WTC11 (cell line): ENCODE measurements around the gene CENATAC. TPM values are rescaled to one million over a fixed set of nuclear protein-coding genes. Genes with fewer than 3 reads are reported as not detected.

Experiments
- ATAC-seq: fragments of 200-7000 bp; cut with Tn5 transposase; 2 replicates; pipeline ENCODE4 v1.10.0; 2021; ENCODE audit warnings: mild to moderate bottlenecking, moderate library complexity
- CTCF ChIA-PET: fragments of 300-600 bp; sonication (Branson Sonifier 250); formaldehyde crosslinking; loops from one replicate; lab custom pipeline; 2021; ENCODE audit warnings: antibody characterized with exemption; lab: Charles Lee
- POLR2A ChIA-PET: fragments of 350-600 bp; sonication (Branson Sonifier 250); formaldehyde crosslinking; loops from one replicate; lab custom pipeline; 2021; ENCODE audit warnings: antibody characterized with exemption; lab: Charles Lee
- DNase-seq: peaks from one replicate; pipeline ENCODE4 v3.0.0; 2021; ENCODE audit warnings: low spot score
- H3K27ac Mint-ChIP-seq: 2 replicates; pipeline ENCODE4 v1.8.0; 2021; ENCODE audit warnings: mixed read lengths
- H3K27me3 Mint-ChIP-seq: 2 replicates; pipeline ENCODE4 v1.8.0; 2021; ENCODE audit warnings: low read depth, mild to moderate bottlenecking, moderate library complexity, mixed read lengths
- H3K36me3 Mint-ChIP-seq: 2 replicates; pipeline ENCODE4 v1.8.0; 2021; ENCODE audit warnings: mixed read lengths
- H3K4me1 Mint-ChIP-seq: 2 replicates; pipeline ENCODE4 v1.8.0; 2022; ENCODE audit warnings: mixed read lengths
- H3K4me3 Mint-ChIP-seq: 2 replicates; pipeline ENCODE4 v1.8.0; 2021; ENCODE audit warnings: mild to moderate bottlenecking, moderate library complexity, mixed read lengths
- H3K9me3 Mint-ChIP-seq: 2 replicates; pipeline ENCODE4 v1.8.0; 2021; ENCODE audit warnings: mixed read lengths
- CBFB ChIP-seq: sonication (generic); formaldehyde crosslinking; IDR thresholded peaks from 2 replicates; pipeline ENCODE4 v1.8.1; 2022; ENCODE audit warnings: mild to moderate bottlenecking, low read depth, missing genetic modification reagents
- GTF2I ChIP-seq: fragments of 250-450 bp; sonication (Bioruptor Pico); conservative IDR thresholded peaks from 2 replicates; pipeline ENCODE4 v1.4.0; 2021; ENCODE audit warnings: mild to moderate bottlenecking
- IRF2 ChIP-seq: sonication (generic); formaldehyde crosslinking; IDR thresholded peaks from 2 replicates; pipeline ENCODE4 v1.8.0; 2022; ENCODE audit warnings: low read depth, missing genetic modification reagents, borderline replicate concordance
- JUN ChIP-seq: sonication (generic); formaldehyde crosslinking; IDR thresholded peaks from 2 replicates; pipeline ENCODE4 v1.8.0; 2023; ENCODE audit warnings: mild to moderate bottlenecking, missing genetic modification reagents
- KAT7 ChIP-seq: sonication (generic); formaldehyde crosslinking; IDR thresholded peaks from 2 replicates; pipeline ENCODE4 v1.8.1; 2023; ENCODE audit warnings: missing genetic modification reagents, mild to moderate bottlenecking, borderline replicate concordance
- NFATC4 ChIP-seq: fragments of 250-450 bp; sonication (Bioruptor Pico); IDR thresholded peaks from 2 replicates; pipeline ENCODE4 v1.9.0; 2021; ENCODE audit warnings: mild to moderate bottlenecking
- NFYB ChIP-seq: sonication (generic); formaldehyde crosslinking; conservative IDR thresholded peaks from 2 replicates; pipeline ENCODE4 v1.8.0; 2022; ENCODE audit warnings: low read depth, missing genetic modification reagents
- RELA ChIP-seq: sonication (generic); formaldehyde crosslinking; IDR thresholded peaks from 2 replicates; pipeline ENCODE4 v1.8.1; 2022; ENCODE audit warnings: missing genetic modification reagents, mild to moderate bottlenecking, borderline replicate concordance
- RORB ChIP-seq: fragments of 250-450 bp; sonication (Bioruptor Pico); IDR thresholded peaks from 2 replicates; pipeline ENCODE4 v1.9.0; 2021; ENCODE audit warnings: mild to moderate bottlenecking
- SOX15 ChIP-seq: fragments of 250-450 bp; sonication (Bioruptor Pico); IDR thresholded peaks from 2 replicates; pipeline ENCODE4 v1.9.0; 2021; ENCODE audit warnings: mild to moderate bottlenecking
- TEAD1 ChIP-seq: sonication (generic); formaldehyde crosslinking; IDR thresholded peaks from 2 replicates; pipeline ENCODE4 v1.8.0; 2022; ENCODE audit warnings: mild to moderate bottlenecking, missing genetic modification reagents
- ZNF121 ChIP-seq: sonication (generic); formaldehyde crosslinking; IDR thresholded peaks from 2 replicates; pipeline ENCODE4 v1.8.0; 2023; ENCODE audit warnings: missing genetic modification reagents
- ZNF416 ChIP-seq: fragments of 250-450 bp; sonication (Bioruptor Pico); IDR thresholded peaks from 2 replicates; pipeline ENCODE4 v1.9.0; 2021; ENCODE audit warnings: mild to moderate bottlenecking, inconsistent platforms
- ZNF671 ChIP-seq: fragments of 250-450 bp; sonication (Bioruptor Pico); IDR thresholded peaks from 2 replicates; pipeline ENCODE4 v1.8.0; 2021; ENCODE audit warnings: mild to moderate bottlenecking
- total RNA-seq: library from RNA; stranded (reverse); gene quantifications from 3 replicates; pipeline ENCODE4 v1.2.3, GENCODE V29; 2021
- TF ChIP-seq, protein P1 (sequence below): fragments of 250-450 bp; sonication (Bioruptor Pico); IDR thresholded peaks from 2 replicates; pipeline ENCODE4 v2.1.2; 2022; ENCODE audit warnings: mild to moderate bottlenecking, moderate library complexity
- TF ChIP-seq, protein P2 (sequence below): fragments of 250-450 bp; sonication (Bioruptor Pico); IDR thresholded peaks from 2 replicates; pipeline ENCODE4 v1.9.0; 2021; ENCODE audit warnings: mild to moderate bottlenecking
- TF ChIP-seq, protein P3 (sequence below): fragments of 250-450 bp; sonication (Bioruptor Pico); IDR thresholded peaks from 2 replicates; pipeline ENCODE4 v1.9.0; 2021; ENCODE audit warnings: mild to moderate bottlenecking
- TF ChIP-seq, protein P4 (sequence below): fragments of 250-450 bp; sonication (Bioruptor Pico); IDR thresholded peaks from 2 replicates; pipeline ENCODE4 v1.8.0; 2021; ENCODE audit warnings: mild to moderate bottlenecking

The CENATAC gene
- total RNA-seq, 1 experiment from 2014 or later, result 41.7 TPM

DNA sequence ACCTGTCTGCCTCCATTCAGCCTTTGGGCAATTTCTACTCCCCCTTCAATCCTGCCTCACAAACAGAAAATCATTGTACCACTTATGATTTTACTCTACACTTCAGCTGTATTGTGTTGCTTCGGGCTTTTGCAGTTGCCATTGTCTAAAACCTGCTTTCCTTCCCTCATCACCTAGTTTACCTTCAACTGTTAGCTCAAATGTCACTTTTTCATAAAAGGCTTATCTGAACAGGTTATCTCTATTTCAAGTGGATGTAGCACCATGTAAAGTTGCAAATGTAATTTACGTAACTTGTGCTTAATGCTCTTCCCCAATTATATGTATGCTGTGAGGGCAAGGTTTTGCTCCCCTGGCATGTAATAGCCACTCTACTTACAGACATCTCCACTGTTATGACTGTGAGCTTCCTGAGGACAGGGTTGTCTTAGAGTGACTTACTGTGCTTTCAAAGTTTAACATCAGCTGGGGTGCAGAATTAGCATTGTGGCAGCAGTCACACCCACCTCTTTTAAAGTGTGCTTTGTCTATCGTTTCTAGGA lies 14.8 kb downstream of the CENATAC start:
- 0 out of 2 replicates have a peak overlapping the region, but pooled peaks have one; percentile 75 for H3K27ac Mint-ChIP-seq
- H3K27me3 Mint-ChIP-seq, result no peaks in the 10 kb centered on the region
- ATAC-seq (no peak), DNase-seq (no peak)
- ChIA-PET CTCF (interaction anchor here (1.5 kb wide), 1 partner anchor 15 kb away, joined by 6 read pairs; no protein-coding TSS in a partner anchor), POLR2A (interaction anchor here (0.6 kb wide), 1 partner anchor 20 kb away, joined by 6 read pairs; no protein-coding TSS in a partner anchor)
- H3K9me3 Mint-ChIP-seq, result no peaks in the 10 kb centered on the region
- H3K36me3 Mint-ChIP-seq, result peaks cover 68% of the 10 kb centered on the region
- H3K4me1 Mint-ChIP-seq, result peaks cover 10% of the 10 kb centered on the region; the same call in 1 of the 2 replicates
- H3K4me3 Mint-ChIP-seq, result no peak overlapping the region
- TF ChIP-seq NFATC4 (peak; percentile 13; the same call in 1 of the 2 replicates), ZNF416 (CRISPR knock-in tag) (no peak)

DNA sequence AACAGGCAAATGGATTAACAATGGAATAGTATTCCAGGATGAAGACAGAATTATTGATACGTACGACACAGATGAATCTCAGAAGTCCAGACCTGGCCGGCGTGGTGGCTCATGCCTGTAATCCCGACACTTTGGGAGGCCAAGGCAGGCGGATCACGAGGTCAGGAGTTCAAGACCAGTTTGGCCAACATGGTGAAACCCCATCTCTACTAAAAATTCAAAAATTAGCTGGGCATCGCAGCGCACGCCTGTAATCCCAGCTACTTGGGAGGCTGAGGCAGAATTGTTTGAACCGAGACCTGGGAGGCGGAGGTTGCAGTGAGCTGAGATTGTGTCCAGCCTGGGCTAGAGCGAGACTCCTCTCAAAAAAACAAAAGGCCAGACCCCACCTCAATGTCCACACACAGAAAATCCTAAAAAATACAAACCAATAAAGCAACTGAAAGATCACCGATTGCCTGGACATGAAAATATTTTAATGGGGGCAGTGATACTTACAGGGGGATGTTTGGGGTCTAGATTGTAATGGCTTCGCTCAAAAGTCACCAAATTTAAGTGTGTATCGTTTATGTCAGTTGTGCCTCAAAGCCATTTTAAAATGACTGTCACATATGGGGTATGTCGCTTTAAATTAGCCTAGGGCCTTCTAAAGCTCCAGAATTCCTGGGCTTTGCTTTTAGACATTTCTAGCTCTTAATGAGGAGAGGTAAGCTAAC lies 16.4 kb downstream of the CENATAC start:
- Mint-ChIP-seq H3K36me3 (peaks cover 65% of the 10 kb centered on the region), H3K4me3 (no peak overlapping the region), H3K9me3 (no peaks in the 10 kb centered on the region), H3K27me3 (no peaks in the 10 kb centered on the region; the same call in 1 of the 2 replicates), H3K27ac (peak overlapping the region; percentile 78), H3K4me1 (peaks cover 10% of the 10 kb centered on the region; the same call in 1 of the 2 replicates)
- ChIA-PET CTCF (interaction anchor here (0.6 kb wide), 1 partner anchor 188 kb away, joined by 3 read pairs; no protein-coding TSS in a partner anchor), POLR2A (interaction anchor here (0.6 kb wide), 1 partner anchor 79 kb away, joined by 5 read pairs; no protein-coding TSS in a partner anchor)
- no peak for ATAC-seq
- TF ChIP-seq TEAD1 (0 out of 2 replicates have a peak, but pooled peaks have one; percentile 16), KAT7 (CRISPR knock-in tag) (no peak), RORB (CRISPR knock-in tag) (no peak), NFATC4 (no peak; the same call in 1 of the 2 replicates), RELA (no peak), IRF2 (CRISPR knock-in tag) (no peak), JUN (CRISPR knock-in tag) (no peak), NFYB (no peak)
- TF ChIP-seq, protein P1, sequence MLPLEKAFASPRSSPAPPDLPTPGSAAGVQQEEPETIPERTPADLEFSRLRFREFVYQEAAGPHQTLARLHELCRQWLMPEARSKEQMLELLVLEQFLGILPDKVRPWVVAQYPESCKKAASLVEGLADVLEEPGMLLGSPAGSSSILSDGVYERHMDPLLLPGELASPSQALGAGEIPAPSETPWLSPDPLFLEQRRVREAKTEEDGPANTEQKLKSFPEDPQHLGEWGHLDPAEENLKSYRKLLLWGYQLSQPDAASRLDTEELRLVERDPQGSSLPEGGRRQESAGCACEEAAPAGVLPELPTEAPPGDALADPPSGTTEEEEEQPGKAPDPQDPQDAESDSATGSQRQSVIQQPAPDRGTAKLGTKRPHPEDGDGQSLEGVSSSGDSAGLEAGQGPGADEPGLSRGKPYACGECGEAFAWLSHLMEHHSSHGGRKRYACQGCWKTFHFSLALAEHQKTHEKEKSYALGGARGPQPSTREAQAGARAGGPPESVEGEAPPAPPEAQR (CRISPR knock-in tag), result no peak
- TF ChIP-seq, protein P2, sequence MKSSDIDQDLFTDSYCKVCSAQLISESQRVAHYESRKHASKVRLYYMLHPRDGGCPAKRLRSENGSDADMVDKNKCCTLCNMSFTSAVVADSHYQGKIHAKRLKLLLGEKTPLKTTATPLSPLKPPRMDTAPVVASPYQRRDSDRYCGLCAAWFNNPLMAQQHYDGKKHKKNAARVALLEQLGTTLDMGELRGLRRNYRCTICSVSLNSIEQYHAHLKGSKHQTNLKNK (CRISPR knock-in tag), result peak; percentile 55; the same call in 1 of the 2 replicates
- TF ChIP-seq, protein P3, sequence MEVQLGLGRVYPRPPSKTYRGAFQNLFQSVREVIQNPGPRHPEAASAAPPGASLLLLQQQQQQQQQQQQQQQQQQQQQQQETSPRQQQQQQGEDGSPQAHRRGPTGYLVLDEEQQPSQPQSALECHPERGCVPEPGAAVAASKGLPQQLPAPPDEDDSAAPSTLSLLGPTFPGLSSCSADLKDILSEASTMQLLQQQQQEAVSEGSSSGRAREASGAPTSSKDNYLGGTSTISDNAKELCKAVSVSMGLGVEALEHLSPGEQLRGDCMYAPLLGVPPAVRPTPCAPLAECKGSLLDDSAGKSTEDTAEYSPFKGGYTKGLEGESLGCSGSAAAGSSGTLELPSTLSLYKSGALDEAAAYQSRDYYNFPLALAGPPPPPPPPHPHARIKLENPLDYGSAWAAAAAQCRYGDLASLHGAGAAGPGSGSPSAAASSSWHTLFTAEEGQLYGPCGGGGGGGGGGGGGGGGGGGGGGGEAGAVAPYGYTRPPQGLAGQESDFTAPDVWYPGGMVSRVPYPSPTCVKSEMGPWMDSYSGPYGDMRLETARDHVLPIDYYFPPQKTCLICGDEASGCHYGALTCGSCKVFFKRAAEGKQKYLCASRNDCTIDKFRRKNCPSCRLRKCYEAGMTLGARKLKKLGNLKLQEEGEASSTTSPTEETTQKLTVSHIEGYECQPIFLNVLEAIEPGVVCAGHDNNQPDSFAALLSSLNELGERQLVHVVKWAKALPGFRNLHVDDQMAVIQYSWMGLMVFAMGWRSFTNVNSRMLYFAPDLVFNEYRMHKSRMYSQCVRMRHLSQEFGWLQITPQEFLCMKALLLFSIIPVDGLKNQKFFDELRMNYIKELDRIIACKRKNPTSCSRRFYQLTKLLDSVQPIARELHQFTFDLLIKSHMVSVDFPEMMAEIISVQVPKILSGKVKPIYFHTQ (CRISPR knock-in tag), result peak; percentile 33; the same call in 1 of the 2 replicates
- no peak for DNase-seq

DNA sequence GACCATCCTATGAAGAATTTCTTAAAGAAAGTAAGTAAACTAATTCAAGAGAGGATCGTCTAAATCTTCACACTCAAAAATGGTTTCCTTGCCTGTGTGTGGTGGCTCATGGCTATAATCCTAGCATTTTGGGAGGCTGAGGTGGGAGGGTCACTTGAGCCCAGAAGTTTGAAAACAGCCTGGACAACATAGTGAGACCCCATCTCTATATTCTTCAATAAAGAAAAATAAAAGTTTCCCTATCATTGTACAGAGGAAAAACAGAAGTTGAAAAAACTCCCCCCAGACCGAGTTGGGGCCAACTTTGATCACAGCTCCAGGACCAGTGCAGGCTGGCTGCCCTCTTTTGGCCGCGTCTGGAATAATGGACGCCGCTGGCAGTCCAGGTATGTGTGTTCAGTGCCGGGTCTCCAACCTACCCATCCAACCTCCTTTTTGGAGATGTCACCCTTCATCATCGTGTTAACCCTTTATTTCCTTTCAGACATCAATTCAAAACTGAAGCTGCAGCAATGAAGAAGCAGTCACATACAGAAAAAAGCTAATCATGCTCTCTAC lies 17.2 kb downstream of the CENATAC start:
- POLR2A ChIA-PET, result no interaction called here
- peaks cover 16% of the 10 kb centered on the region for H3K4me1 Mint-ChIP-seq
- peaks cover 68% of the 10 kb centered on the region for H3K36me3 Mint-ChIP-seq
- DNase-seq (no peak), ATAC-seq (no peak)
- CTCF ChIA-PET, result interaction anchor here (0.6 to 1.5 kb wide), 2 partner anchors 17 to 189 kb away, joined by 3 to 5 read pairs; partner anchors contain the start of gene CENATAC
- TF ChIP-seq SOX15 (CRISPR knock-in tag), result no peak
- TF ChIP-seq, protein P4, sequence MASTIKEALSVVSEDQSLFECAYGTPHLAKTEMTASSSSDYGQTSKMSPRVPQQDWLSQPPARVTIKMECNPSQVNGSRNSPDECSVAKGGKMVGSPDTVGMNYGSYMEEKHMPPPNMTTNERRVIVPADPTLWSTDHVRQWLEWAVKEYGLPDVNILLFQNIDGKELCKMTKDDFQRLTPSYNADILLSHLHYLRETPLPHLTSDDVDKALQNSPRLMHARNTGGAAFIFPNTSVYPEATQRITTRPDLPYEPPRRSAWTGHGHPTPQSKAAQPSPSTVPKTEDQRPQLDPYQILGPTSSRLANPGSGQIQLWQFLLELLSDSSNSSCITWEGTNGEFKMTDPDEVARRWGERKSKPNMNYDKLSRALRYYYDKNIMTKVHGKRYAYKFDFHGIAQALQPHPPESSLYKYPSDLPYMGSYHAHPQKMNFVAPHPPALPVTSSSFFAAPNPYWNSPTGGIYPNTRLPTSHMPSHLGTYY (CRISPR knock-in tag), result 0 out of 2 replicates have a peak, but pooled peaks have one; percentile 55
- TF ChIP-seq, protein P2 (CRISPR knock-in tag), result peak; percentile 25; the same call in 1 of the 2 replicates
- TF ChIP-seq GTF2I, result 0 out of 2 replicates have a peak, but pooled peaks have one; percentile 13
- no peak for TF ChIP-seq CBFB
- TF ChIP-seq, protein P3 (CRISPR knock-in tag), result peak; percentile 60
- TF ChIP-seq ZNF121 (CRISPR knock-in tag), result peak; percentile 77
- TF ChIP-seq ZNF671, result peak; percentile 69
- no peak for TF ChIP-seq JUN (CRISPR knock-in tag)
- no peaks in the 10 kb centered on the region; the same call in 1 of the 2 replicates for H3K27me3 Mint-ChIP-seq
- no peak overlapping the region for H3K4me3 Mint-ChIP-seq
- H3K27ac Mint-ChIP-seq, result peak overlapping the region; percentile 81
- H3K9me3 Mint-ChIP-seq, result no peaks in the 10 kb centered on the region
